Gastrocnemius medialis (tissue), 4 donors: ENCODE data around the gene FYCO1. TPM values are rescaled to one million over a fixed set of nuclear protein-coding genes. Genes with fewer than 3 reads are reported as not detected.

Experiments used
- ATAC-seq, 2 donors: fragments of 150-250 bp; one replicate each; pipeline ENCODE4 v1.9.1; 2016
- DNase-seq, 2 donors: peaks; one replicate each; pipeline ENCODE4 v3.0.0-alpha.2; 2019
- H3K27ac ChIP-seq, 4 donors: fragments of 200-600 bp; sonication (generic); 1 replicate in 1 of 4; 2 replicates in 3 of 4; pipeline ENCODE4 v1.5.1; 2016 to 2018; ENCODE audit warnings: mild to moderate bottlenecking in 2 of 4, moderate library complexity in 1 of 4
- H3K27me3 ChIP-seq, 3 donors: fragments of 200-600 bp; sonication (generic) in 2 of 3; 1 replicate in 1 of 3; 2 replicates in 2 of 3; pipeline versions ENCODE4 v1.5.1 to v1.6.0; 2016 to 2019; ENCODE audit warnings: mild to moderate bottlenecking in 1 of 3, moderate library complexity in 1 of 3
- H3K36me3 ChIP-seq, 2 donors: fragments of 200-600 bp; sonication (generic) in 1 of 2; one replicate each; pipeline ENCODE4 v1.5.1; 2017 to 2018
- H3K4me1 ChIP-seq, 2 donors: fragments of 200-600 bp; sonication (generic) in 1 of 2; one replicate each; pipeline ENCODE4 v1.5.1; 2016 to 2017; ENCODE audit warnings: mild to moderate bottlenecking in 2 of 2
- H3K4me3 ChIP-seq, 4 donors: fragments of 200-600 bp; sonication (generic) in 3 of 4; 1 replicate in 1 of 4; 2 replicates in 3 of 4; pipeline ENCODE4 v1.5.1; 2016 to 2019; ENCODE audit warnings: mild to moderate bottlenecking in 2 of 4
- H3K9me3 ChIP-seq, 3 donors: fragments of 200-600 bp; sonication (generic) in 2 of 3; 1 replicate in 1 of 3; 2 replicates in 2 of 3; pipeline ENCODE4 v1.5.1; 2016 to 2019
- CTCF ChIP-seq, 5 experiments: fragments of 450-650 bp in 3 of 5; fragments of 200-600 bp in 2 of 5; sonication (generic) in 2 of 5; IDR thresholded peaks in 4 of 5; conservative IDR thresholded peaks in 1 of 5; 1 replicate in 4 of 5; 2 replicates in 1 of 5; pipeline ENCODE4 v1.5.1; 2016 to 2019; ENCODE audit warnings: antibody characterized with exemption in 5 of 5, mild to moderate bottlenecking in 3 of 5, moderate library complexity in 3 of 5
- POLR2A ChIP-seq, 2 donors: fragments of 450-650 bp; IDR thresholded peaks; one replicate each; pipeline ENCODE4 v1.6.1; 2017; ENCODE audit warnings: antibody characterized with exemption in 2 of 2, mild to moderate bottlenecking in 2 of 2, moderate library complexity in 2 of 2
- in situ Hi-C, 4 donors: fragments of 200-750 bp; cut with MboI; loops; one replicate each; pipeline versions ENCODE4 v1.15.0 to v1.8.0; 2017; ENCODE audit warnings: low sequenced_read_pairs in 4 of 4
- intact Hi-C: fragments of 100-400 bp; cut with DNase I; formaldehyde crosslinking; loops from one replicate; pipeline ENCODE4 v1.15.1; 2023; ENCODE audit warnings: low total_unique reads
- total RNA-seq, 4 donors: library from RNA; depleted of rRNA; stranded (reverse); fragments of >200 nt; gene quantifications; one replicate each; pipeline versions ENCODE4 v1.1.0 to v1.2.3, GENCODE V29; 2016

Gene FYCO1
- total RNA-seq, 4 donors from 2014 or later: 47.4 to 99.8 (median 84.2) TPM

- Histone ChIP-seq H3K27ac (no peak overlapping the region), H3K27me3 (no peaks in the 10 kb centered on the region), H3K9me3 (no peaks in the 10 kb centered on the region), H3K4me1 (no peaks in the 10 kb centered on the region), H3K36me3 (peaks cover 0 to 17% of the 10 kb centered on the region in 2 donors), H3K4me3 (no peak overlapping the region)
- in situ Hi-C loops (loop anchor here in 3 of 4 donors (25.0 kb wide), 1 partner anchor 153 kb away; no protein-coding TSS in a partner anchor), intact Hi-C loops (no loop called here)
- TF ChIP-seq POLR2A (IDR thresholded peaks at IDR 0.05) (no peak), CTCF (IDR thresholded peaks at IDR 0.05 in 4 of 5, conservative IDR thresholded peaks at IDR 0.05 in 1 of 5) (no peak)
- DNase-seq (no peak), ATAC-seq (no peak)
Measured at GRCh38 chr3:45915059-45915439, 80.6 kb downstream of the FYCO1 start.

- H3K27me3 ChIP-seq: no peaks in the 10 kb centered on the region
- DNase-seq (no peak), ATAC-seq (no peak)
- no peaks in the 10 kb centered on the region for H3K9me3 ChIP-seq
- H3K4me1 ChIP-seq: no peaks in the 10 kb centered on the region
- intact Hi-C loops (no loop called here), in situ Hi-C loops (loop anchor here in 3 of 4 donors (25.0 kb wide), 1 partner anchor 152 kb away; no protein-coding TSS in a partner anchor)
- TF ChIP-seq POLR2A (IDR thresholded peaks at IDR 0.05): no peak
- TF ChIP-seq CTCF (IDR thresholded peaks at IDR 0.05 in 4 of 5, conservative IDR thresholded peaks at IDR 0.05 in 1 of 5): no peak
- H3K27ac ChIP-seq: no peak overlapping the region
- H3K4me3 ChIP-seq: no peak overlapping the region
- H3K36me3 ChIP-seq: peaks cover 0 to 14% of the 10 kb centered on the region in 2 donors
Measured at GRCh38 chr3:45914362-45915058, 81.1 kb downstream of the FYCO1 start.

- no peaks in the 10 kb centered on the region for H3K27me3 ChIP-seq
- TF ChIP-seq CTCF (IDR thresholded peaks at IDR 0.05 in 4 of 5, conservative IDR thresholded peaks at IDR 0.05 in 1 of 5) (no peak), POLR2A (IDR thresholded peaks at IDR 0.05) (no peak)
- in situ Hi-C loops (loop anchor here in 3 of 4 donors (25.0 kb wide), 1 partner anchor 150 kb away; no protein-coding TSS in a partner anchor), intact Hi-C loops (no loop called here)
- no peak overlapping the region for H3K4me3 ChIP-seq
- H3K4me1 ChIP-seq: peaks cover 0 to 9% of the 10 kb centered on the region in 2 donors
- no peak for DNase-seq
- ATAC-seq: no peak
- H3K27ac ChIP-seq: no peak overlapping the region
- no peaks in the 10 kb centered on the region for H3K36me3 ChIP-seq
- H3K9me3 ChIP-seq: no peaks in the 10 kb centered on the region
Measured at GRCh38 chr3:45912435-45912834, 83.2 kb downstream of the FYCO1 start.

GRCh38 chr3:45911511-45912226, 84.0 kb downstream of the FYCO1 start:
- TF ChIP-seq POLR2A (IDR thresholded peaks at IDR 0.05): no peak
- TF ChIP-seq CTCF (IDR thresholded peaks at IDR 0.05 in 4 of 5, conservative IDR thresholded peaks at IDR 0.05 in 1 of 5): no peak
- Histone ChIP-seq H3K9me3 (no peaks in the 10 kb centered on the region), H3K27me3 (no peaks in the 10 kb centered on the region), H3K27ac (no peak overlapping the region), H3K36me3 (no peaks in the 10 kb centered on the region), H3K4me1 (peaks cover 3 to 17% of the 10 kb centered on the region in 2 donors), H3K4me3 (no peak overlapping the region)
- ATAC-seq (no peak), DNase-seq (no peak)
- in situ Hi-C loops: loop anchor here in 3 of 4 donors (25.0 kb wide), 1 partner anchor 149 kb away; no protein-coding TSS in a partner anchor
- intact Hi-C loops: no loop called here
